Measurements from ENCODE around the gene RHCG.

RHCG gene

DNA sequence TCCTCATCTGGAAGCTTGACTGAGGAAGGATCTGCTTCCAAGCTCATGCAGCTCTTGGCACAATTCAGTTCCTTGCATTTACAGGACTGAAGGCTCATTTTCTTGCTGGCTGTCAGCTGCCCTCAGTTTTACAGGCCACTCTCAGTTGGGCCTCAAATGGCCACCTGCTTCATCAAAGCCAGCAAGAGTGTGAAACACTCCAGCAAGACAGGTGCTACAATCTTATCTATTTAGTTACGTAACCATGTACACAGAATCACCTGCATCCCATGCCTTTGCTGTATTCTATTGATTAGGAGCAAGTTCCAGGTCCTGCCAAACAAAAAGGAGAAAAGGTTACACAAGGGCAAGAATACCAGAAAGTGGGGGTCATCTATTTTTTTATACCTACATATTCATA lies 40.8 kb downstream of the RHCG start:
- no peak overlapping the region for H2AFZ ChIP-seq (ENCODE audit: low read length)
- H3F3A ChIP-seq (ENCODE audit: insufficient read depth, low read length): no peaks in the 10 kb centered on the region
- H3K4me2 ChIP-seq (ENCODE audit: low read length): no peak overlapping the region
- no peaks in the 10 kb centered on the region for H3K79me2 ChIP-seq (ENCODE audit: insufficient read depth, low read length)
- peaks cover 2% of the 10 kb centered on the region; the same call in 1 of the 2 replicates for H3K9me3 ChIP-seq (ENCODE audit: low read length)
- H3K9me2 ChIP-seq (ENCODE audit: low read depth, low read length): no peaks in the 10 kb centered on the region
- no peak overlapping the region for H3K4me3 ChIP-seq (ENCODE audit: low read depth, low read length, poor library complexity, severe bottlenecking)
- no peaks in the 10 kb centered on the region for H3K27me3 ChIP-seq (ENCODE audit: insufficient read depth, low read length)
- no peaks in the 10 kb centered on the region for H3K36me3 ChIP-seq (ENCODE audit: insufficient read depth, low read length)
- H4K20me1 ChIP-seq (ENCODE audit: insufficient read depth, low read length): no peaks in the 10 kb centered on the region
- TF ChIP-seq, protein P1, sequence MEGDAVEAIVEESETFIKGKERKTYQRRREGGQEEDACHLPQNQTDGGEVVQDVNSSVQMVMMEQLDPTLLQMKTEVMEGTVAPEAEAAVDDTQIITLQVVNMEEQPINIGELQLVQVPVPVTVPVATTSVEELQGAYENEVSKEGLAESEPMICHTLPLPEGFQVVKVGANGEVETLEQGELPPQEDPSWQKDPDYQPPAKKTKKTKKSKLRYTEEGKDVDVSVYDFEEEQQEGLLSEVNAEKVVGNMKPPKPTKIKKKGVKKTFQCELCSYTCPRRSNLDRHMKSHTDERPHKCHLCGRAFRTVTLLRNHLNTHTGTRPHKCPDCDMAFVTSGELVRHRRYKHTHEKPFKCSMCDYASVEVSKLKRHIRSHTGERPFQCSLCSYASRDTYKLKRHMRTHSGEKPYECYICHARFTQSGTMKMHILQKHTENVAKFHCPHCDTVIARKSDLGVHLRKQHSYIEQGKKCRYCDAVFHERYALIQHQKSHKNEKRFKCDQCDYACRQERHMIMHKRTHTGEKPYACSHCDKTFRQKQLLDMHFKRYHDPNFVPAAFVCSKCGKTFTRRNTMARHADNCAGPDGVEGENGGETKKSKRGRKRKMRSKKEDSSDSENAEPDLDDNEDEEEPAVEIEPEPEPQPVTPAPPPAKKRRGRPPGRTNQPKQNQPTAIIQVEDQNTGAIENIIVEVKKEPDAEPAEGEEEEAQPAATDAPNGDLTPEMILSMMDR (IDR thresholded peaks at IDR 0.05; ENCODE audit: low read length): no peak
- TF ChIP-seq EZH2 (IDR thresholded peaks at IDR 0.05; ENCODE audit: borderline replicate concordance, low read length): no peak
- H3K27ac ChIP-seq (ENCODE audit: low read depth, low read length, poor library complexity, severe bottlenecking): no peak overlapping the region
- H3K9ac ChIP-seq (ENCODE audit: low read length): no peak overlapping the region
- no peaks in the 10 kb centered on the region for H3K4me1 ChIP-seq (ENCODE audit: insufficient read depth, low read length, severe bottlenecking)

DNA sequence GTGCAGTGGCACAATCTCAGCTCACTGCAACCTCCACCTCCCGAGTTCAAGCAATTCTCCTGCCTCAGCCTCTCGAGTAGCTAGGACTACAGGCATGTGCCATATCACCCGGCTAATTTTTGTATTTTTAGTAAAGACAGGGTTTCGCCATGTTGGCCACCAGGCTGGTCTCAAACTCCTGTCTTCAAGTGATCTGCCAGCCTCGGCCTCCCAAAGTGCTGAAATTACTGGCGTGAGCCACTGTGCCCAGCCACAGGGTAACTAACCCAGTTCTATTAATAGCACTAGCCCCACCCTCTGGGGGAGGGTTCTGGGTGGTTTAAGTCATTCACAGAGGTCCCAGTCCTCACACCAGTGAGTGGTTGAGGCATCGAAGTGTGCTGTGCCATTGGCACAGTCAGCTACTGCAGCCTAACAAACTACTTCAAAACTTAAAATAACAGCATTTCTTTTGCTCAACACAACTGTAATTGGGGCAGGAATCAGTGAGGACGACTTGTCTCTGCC lies 44.0 kb downstream of the RHCG start:
- H4K20me1 ChIP-seq (ENCODE audit: insufficient read depth, low read length): no peaks in the 10 kb centered on the region

DNA sequence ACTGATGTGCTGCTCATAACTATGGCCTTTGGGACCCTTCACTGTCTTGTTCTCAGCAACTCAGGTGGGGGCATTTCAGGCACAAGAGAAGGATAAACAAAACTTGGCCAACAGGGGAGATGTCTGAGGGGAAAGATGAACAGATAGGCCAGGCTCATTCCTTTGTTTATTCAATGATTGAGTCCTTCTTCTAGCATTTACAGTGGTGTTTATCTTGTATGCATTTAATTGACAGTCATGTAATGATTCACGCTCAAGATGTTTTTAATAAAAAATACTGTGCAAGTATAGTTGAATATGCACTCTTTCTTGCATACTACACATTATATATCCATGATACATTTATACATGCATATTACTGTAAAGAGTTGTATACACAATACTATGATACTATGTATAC lies 44.5 kb downstream of the RHCG start:
- Histone ChIP-seq H3K36me3 (ENCODE audit: insufficient read depth, low read length) (no peaks in the 10 kb centered on the region), H3K4me3 (ENCODE audit: low read depth, low read length, poor library complexity, severe bottlenecking) (no peak overlapping the region), H3K9me3 (ENCODE audit: low read length) (peaks cover 2% of the 10 kb centered on the region; the same call in 1 of the 2 replicates), H2AFZ (ENCODE audit: low read length) (no peak overlapping the region), H3K9ac (ENCODE audit: low read length) (no peak overlapping the region), H3F3A (ENCODE audit: insufficient read depth, low read length) (no peaks in the 10 kb centered on the region), H3K9me2 (ENCODE audit: low read depth, low read length) (no peaks in the 10 kb centered on the region), H3K27me3 (ENCODE audit: insufficient read depth, low read length) (no peaks in the 10 kb centered on the region), H3K4me1 (ENCODE audit: insufficient read depth, low read length, severe bottlenecking) (no peaks in the 10 kb centered on the region), H3K27ac (ENCODE audit: low read depth, low read length, poor library complexity, severe bottlenecking) (no peak overlapping the region), H3K79me2 (ENCODE audit: insufficient read depth, low read length) (no peaks in the 10 kb centered on the region), H3K4me2 (ENCODE audit: low read length) (no peak overlapping the region), H4K20me1 (ENCODE audit: insufficient read depth, low read length) (no peaks in the 10 kb centered on the region)
- no peak for TF ChIP-seq EZH2 (IDR thresholded peaks at IDR 0.05; ENCODE audit: borderline replicate concordance, low read length)
- TF ChIP-seq, protein P1 (IDR thresholded peaks at IDR 0.05; ENCODE audit: low read length): no peak

More for the DNA sequence above, 44.0 kb downstream of the RHCG start:
- Histone ChIP-seq H2AFZ (ENCODE audit: low read length) (no peak overlapping the region), H3K36me3 (ENCODE audit: insufficient read depth, low read length) (no peaks in the 10 kb centered on the region), H3K27me3 (ENCODE audit: insufficient read depth, low read length) (no peaks in the 10 kb centered on the region), H3K4me2 (ENCODE audit: low read length) (no peak overlapping the region), H3K9me2 (ENCODE audit: low read depth, low read length) (no peaks in the 10 kb centered on the region), H3K27ac (ENCODE audit: low read depth, low read length, poor library complexity, severe bottlenecking) (no peak overlapping the region), H3K4me3 (ENCODE audit: low read depth, low read length, poor library complexity, severe bottlenecking) (no peak overlapping the region), H3F3A (ENCODE audit: insufficient read depth, low read length) (no peaks in the 10 kb centered on the region), H3K79me2 (ENCODE audit: insufficient read depth, low read length) (no peaks in the 10 kb centered on the region), H3K9ac (ENCODE audit: low read length) (no peak overlapping the region), H3K9me3 (ENCODE audit: low read length) (peaks cover 2% of the 10 kb centered on the region; the same call in 1 of the 2 replicates), H3K4me1 (ENCODE audit: insufficient read depth, low read length, severe bottlenecking) (no peaks in the 10 kb centered on the region)
- TF ChIP-seq, protein P1 (IDR thresholded peaks at IDR 0.05; ENCODE audit: low read length): no peak
- no peak for TF ChIP-seq EZH2 (IDR thresholded peaks at IDR 0.05; ENCODE audit: borderline replicate concordance, low read length)

Measured in OCI-LY1 (cell line).